T-cell (primary cell): ENCODE data around the gene RIPOR3. TPM values are rescaled to one million over a fixed set of nuclear protein-coding genes. Genes with fewer than 3 reads are reported as not detected.

Experiments used
- ATAC-seq, 4 experiments: fragments of 200-7000 bp in 3 of 4; fragments of 150-1000 bp in 1 of 4; cut with Tn5 transposase; replicated peaks in 1 of 4; 1 replicate in 3 of 4; 2 replicates in 1 of 4; pipeline ENCODE4 v1.10.0; 2021; ENCODE audit warnings: moderate library complexity in 3 of 4, mild to moderate bottlenecking in 2 of 4, moderate number of reproducible peaks in 1 of 4
- CTCF ChIA-PET, 2 donors: fragments of 300-600 bp; sonication (Branson Sonifier 250); formaldehyde crosslinking; loops; one replicate each; lab custom pipeline; 2022; ENCODE audit warnings: antibody characterized with exemption in 2 of 2; lab: Charles Lee
- POLR2A ChIA-PET, 2 donors: fragments of 300-600 bp; sonication (Branson Sonifier 250); formaldehyde crosslinking; loops; one replicate each; lab custom pipeline; 2022; ENCODE audit warnings: antibody characterized with exemption in 2 of 2; lab: Charles Lee
- DNase-seq, 35 experiments: peaks; one replicate each; pipeline versions ENCODE4 v3.0.0 to v3.0.0-alpha.2; 2013 to 2023
- H3K27ac ChIP-seq: one replicate; pipeline ENCODE4 v1.5.1; 2013; ENCODE audit warnings: low read length
- H3K27me3 ChIP-seq, 2 experiments: replicated peaks in 1 of 2; 1 replicate in 1 of 2; 2 replicates in 1 of 2; pipeline versions ENCODE4 v1.6.1 to v1.7.0; 2013; ENCODE audit warnings: low read length in 1 of 2, mixed read lengths in 1 of 2; ENCODE audit not compliant: control insufficient read depth in 2 of 2, insufficient read depth in 2 of 2; ENCODE audit errors: extremely low read depth in 1 of 2
- H3K36me3 ChIP-seq, 2 donors: 1 replicate in 1 of 2; 2 replicates in 1 of 2; pipeline versions ENCODE4 v1.6.1 to v1.7.0; 2013; ENCODE audit warnings: low read length in 1 of 2; ENCODE audit not compliant: control insufficient read depth in 2 of 2, insufficient read depth in 1 of 2; ENCODE audit errors: extremely low read depth in 1 of 2
- H3K4me1 ChIP-seq, 2 experiments: 1 replicate in 1 of 2; 2 replicates in 1 of 2; pipeline versions ENCODE4 v1.6.1 to v1.7.0; 2013; ENCODE audit warnings: low read length in 2 of 2, mixed read lengths in 1 of 2; ENCODE audit not compliant: insufficient read depth in 2 of 2, control insufficient read depth in 1 of 2; ENCODE audit errors: extremely low read depth in 1 of 2
- H3K4me3 ChIP-seq, 2 donors: 1 replicate in 1 of 2; 2 replicates in 1 of 2; pipeline versions ENCODE4 v1.5.1 to v1.7.0; 2013; ENCODE audit warnings: mild to moderate bottlenecking in 2 of 2, low read length in 1 of 2, moderate library complexity in 1 of 2; ENCODE audit not compliant: control insufficient read depth in 1 of 2; ENCODE audit errors: extremely low read depth in 1 of 2
- H3K9me3 ChIP-seq: 2 replicates; pipeline ENCODE4 v1.7.0; 2013
- H3K27ac Mint-ChIP-seq, 2 donors: one replicate each; pipeline ENCODE4 v1.8.0; 2020 to 2021; ENCODE audit warnings: mild to moderate bottlenecking in 2 of 2, mixed read lengths in 2 of 2
- H3K27me3 Mint-ChIP-seq, 2 donors: one replicate each; pipeline ENCODE4 v1.8.0; 2021 to 2022; ENCODE audit warnings: mixed read lengths in 2 of 2
- H3K36me3 Mint-ChIP-seq: one replicate; pipeline ENCODE4 v1.8.0; 2021; ENCODE audit warnings: mixed read lengths
- H3K4me1 Mint-ChIP-seq, 3 donors: one replicate each; pipeline ENCODE4 v1.8.0; 2020 to 2022; ENCODE audit warnings: mixed read lengths in 3 of 3, mild to moderate bottlenecking in 1 of 3
- H3K4me3 Mint-ChIP-seq, 3 donors: one replicate each; pipeline ENCODE4 v1.8.0; 2020 to 2022; ENCODE audit warnings: mild to moderate bottlenecking in 3 of 3, mixed read lengths in 3 of 3, moderate library complexity in 3 of 3
- H3K9me3 Mint-ChIP-seq, 3 donors: one replicate each; pipeline ENCODE4 v1.8.0; 2020 to 2022; ENCODE audit warnings: mixed read lengths in 3 of 3
- WGBS: methylation state at CpG from one replicate; pipeline ENCODE4 v1.1.5; 2013; ENCODE audit warnings: missing lambda C conversion rate; ENCODE audit not compliant: insufficient coverage; 5-methylcytosine and 5-hydroxymethylcytosine counted together
- total RNA-seq, 35 experiments: library from RNA in 6 of 35; stranded (reverse) in 6 of 35; fragments of 120-200 nt in 1 of 35; gene quantifications; one replicate each; pipeline versions ENCODE4 v1.2.1 to v1.2.4 and lab custom pipeline; 2013 to 2026

Gene RIPOR3
- total RNA-seq, 5 donors from 2014 or later (not counting 1 experiment from before 2014, with no cell fraction given), result 0.25 to 0.88 (median 0.42) TPM

GRCh38 chr20:50574586-50574985, 116.8 kb downstream of the RIPOR3 start:
- CTCF ChIA-PET, result interaction anchor here (0.6 to 3.0 kb wide), 5 partner anchors 61 to 631 kb away, joined by 3 to 16 read pairs (median 7); no protein-coding TSS in a partner anchor
- no peaks in the 10 kb centered on the region for H3K9me3 ChIP-seq
- no peak overlapping the region for H3K27ac ChIP-seq
- H3K36me3 ChIP-seq, result peaks cover 28 to 86% of the 10 kb centered on the region in 2 donors
- 100% methylated on average over 1 of the region's 5 CpGs for WGBS
- POLR2A ChIA-PET, result no interaction called here
- no peak for ATAC-seq
- peaks cover 6 to 18% of the 10 kb centered on the region in 2 experiments for H3K4me1 ChIP-seq
- H3K9me3 Mint-ChIP-seq, result no peaks in the 10 kb centered on the region
- no peaks in the 10 kb centered on the region for H3K27me3 ChIP-seq
- peak overlapping the region; percentile 2 to 66 for H3K27ac Mint-ChIP-seq
- H3K4me3 ChIP-seq, result no peak overlapping the region
- no peak for DNase-seq
- H3K27me3 Mint-ChIP-seq, result no peaks in the 10 kb centered on the region
- peaks cover 38 to 52% (median 47%) of the 10 kb centered on the region in 3 donors for H3K4me1 Mint-ChIP-seq
- H3K4me3 Mint-ChIP-seq, result no peak overlapping the region
- peaks cover 50% of the 10 kb centered on the region for H3K36me3 Mint-ChIP-seq

GRCh38 chr20:50574108-50574507, 117.2 kb downstream of the RIPOR3 start:
- Histone ChIP-seq H3K27me3 (no peaks in the 10 kb centered on the region), H3K4me3 (no peak overlapping the region), H3K9me3 (no peaks in the 10 kb centered on the region), H3K27ac (no peak overlapping the region), H3K4me1 (peaks cover 7 to 23% of the 10 kb centered on the region in 2 experiments), H3K36me3 (peaks cover 29 to 86% of the 10 kb centered on the region in 2 donors)
- Mint-ChIP-seq H3K36me3 (peaks cover 50% of the 10 kb centered on the region), H3K27me3 (no peaks in the 10 kb centered on the region), H3K4me3 (no peak overlapping the region), H3K4me1 (peaks cover 43 to 57% (median 52%) of the 10 kb centered on the region in 3 donors), H3K27ac (peak overlapping the region in 1 of 2 donors; percentile 2), H3K9me3 (no peaks in the 10 kb centered on the region)
- WGBS, result 100% methylated on average over 7 of the region's 9 CpGs
- ChIA-PET POLR2A (no interaction called here), CTCF (interaction anchor here (0.6 to 3.0 kb wide), 7 partner anchors 25 to 366 kb away, joined by 3 to 13 read pairs (median 3); no protein-coding TSS in a partner anchor)
- DNase-seq, result no peak
- ATAC-seq, result no peak

GRCh38 chr20:50572938-50573777, 118.2 kb downstream of the RIPOR3 start:
- H3K36me3 ChIP-seq, result peaks cover 23 to 86% of the 10 kb centered on the region in 2 donors
- WGBS, result 77% methylated on average over 6 of the region's 6 CpGs
- ChIA-PET POLR2A (no interaction called here), CTCF (interaction anchor here (0.6 to 1.3 kb wide), 9 partner anchors 17 to 394 kb away, joined by 3 to 4 read pairs (median 3); no protein-coding TSS in a partner anchor)
- H3K27me3 Mint-ChIP-seq, result no peaks in the 10 kb centered on the region
- no peaks in the 10 kb centered on the region for H3K9me3 ChIP-seq
- DNase-seq, result no peak
- H3K9me3 Mint-ChIP-seq, result no peaks in the 10 kb centered on the region
- H3K36me3 Mint-ChIP-seq, result peaks cover 50% of the 10 kb centered on the region
- no peak overlapping the region for H3K4me3 Mint-ChIP-seq
- H3K4me3 ChIP-seq, result no peak overlapping the region
- H3K27ac Mint-ChIP-seq, result peak overlapping the region; percentile 69 to 78
- no peak overlapping the region for H3K27ac ChIP-seq
- peaks cover 7 to 29% of the 10 kb centered on the region in 2 experiments for H3K4me1 ChIP-seq
- no peak for ATAC-seq
- H3K27me3 ChIP-seq, result no peaks in the 10 kb centered on the region
- H3K4me1 Mint-ChIP-seq, result peaks cover 52 to 65% (median 61%) of the 10 kb centered on the region in 3 donors

GRCh38 chr20:50571466-50571865, 119.9 kb downstream of the RIPOR3 start:
- WGBS, result 100% methylated on average over 1 of the region's 2 CpGs
- no peaks in the 10 kb centered on the region for H3K9me3 Mint-ChIP-seq
- H3K27ac Mint-ChIP-seq, result peak overlapping the region in 1 of 2 donors; percentile 84
- no peaks in the 10 kb centered on the region for H3K27me3 Mint-ChIP-seq
- peaks cover 65 to 78% (median 74%) of the 10 kb centered on the region in 3 donors for H3K4me1 Mint-ChIP-seq
- H3K27ac ChIP-seq, result peak overlapping the region; percentile 10
- ChIA-PET CTCF (interaction anchor here in 1 of 2 donors (0.6 kb wide), 1 partner anchor 86 kb away, joined by 3 read pairs; no protein-coding TSS in a partner anchor), POLR2A (no interaction called here)
- H3K4me1 ChIP-seq, result peaks cover 7 to 29% of the 10 kb centered on the region in 2 experiments
- DNase-seq (no peak), ATAC-seq (no peak)
- H3K4me3 Mint-ChIP-seq, result no peak overlapping the region
- no peaks in the 10 kb centered on the region for H3K9me3 ChIP-seq
- peaks cover 55% of the 10 kb centered on the region for H3K36me3 Mint-ChIP-seq
- peaks cover 18 to 87% of the 10 kb centered on the region in 2 donors for H3K36me3 ChIP-seq
- no peaks in the 10 kb centered on the region for H3K27me3 ChIP-seq
- no peak overlapping the region for H3K4me3 ChIP-seq

GRCh38 chr20:50569864-50570836, 121.2 kb downstream of the RIPOR3 start:
- CTCF ChIA-PET, result interaction anchor here in 1 of 2 donors (0.6 to 0.9 kb wide), 5 partner anchors 24 to 379 kb away, joined by 3 to 6 read pairs (median 4); no protein-coding TSS in a partner anchor
- Histone ChIP-seq H3K9me3 (no peaks in the 10 kb centered on the region), H3K27ac (peak overlapping the region; percentile 49), H3K27me3 (no peaks in the 10 kb centered on the region), H3K4me3 (no peak overlapping the region), H3K36me3 (peaks cover 15 to 89% of the 10 kb centered on the region in 2 donors), H3K4me1 (peaks cover 7 to 27% of the 10 kb centered on the region in 2 experiments)
- DNase-seq, result peak in 14 of 35 experiments; percentile 16 to 68 (median 25)
- Mint-ChIP-seq H3K27ac (peak overlapping the region; percentile 84 to 94), H3K4me3 (peak overlapping the region in 2 of 3 donors; percentile 49 to 55), H3K4me1 (peaks cover 67 to 81% (median 75%) of the 10 kb centered on the region in 3 donors), H3K27me3 (no peaks in the 10 kb centered on the region), H3K36me3 (peaks cover 51% of the 10 kb centered on the region), H3K9me3 (no peaks in the 10 kb centered on the region)
- peak; percentile 65 to 83 (median 78) for ATAC-seq
- POLR2A ChIA-PET, result interaction anchor here (0.6 kb wide), 3 partner anchors 59 to 1287 kb away, joined by 3 to 7 read pairs (median 3); no protein-coding TSS in a partner anchor
- 83% methylated on average over 7 of the region's 14 CpGs for WGBS
